Stimulated activated CD4-positive, alpha-beta T cell treated with anti-CD3 and anti-CD28 coated beads, TNF-alpha, amount 100 ng/mL, for 4 hours (primary cell): Measurements from ENCODE around the gene HSPG2.

Source experiments
- DNase-seq, 3 experiments: peaks; one replicate each; pipeline ENCODE4 v3.0.0-alpha.2; 2020; ENCODE audit warnings: low read depth in 3 of 3

HSPG2 gene

GRCh38 chr1:21863981-21864380, 73.1 kb downstream of the HSPG2 start:
- no peak for DNase-seq

GRCh38 chr1:21861602-21862429, 75.3 kb downstream of the HSPG2 start:
- DNase-seq, result no peak

GRCh38 chr1:21860971-21861370, 76.1 kb downstream of the HSPG2 start:
- no peak for DNase-seq

- no peak for DNase-seq
Measured at GRCh38 chr1:21859669-21860179, 77.4 kb downstream of the HSPG2 start.

- DNase-seq, result no peak
Measured at GRCh38 chr1:21857840-21858670, 79.1 kb downstream of the HSPG2 start.

- no peak for DNase-seq
Measured at GRCh38 chr1:21857142-21857839, 79.8 kb downstream of the HSPG2 start.

- no peak for DNase-seq
Measured at GRCh38 chr1:21855257-21856096, 81.6 kb downstream of the HSPG2 start.

- no peak for DNase-seq
Measured at GRCh38 chr1:21854751-21855131, 82.4 kb downstream of the HSPG2 start.

- no peak for DNase-seq
Measured at GRCh38 chr1:21854090-21854750, 82.9 kb downstream of the HSPG2 start.

- DNase-seq, result no peak
Measured at GRCh38 chr1:21853131-21853427, 84.0 kb downstream of the HSPG2 start.

- DNase-seq, result no peak
Measured at GRCh38 chr1:21852282-21853130, 84.6 kb downstream of the HSPG2 start.

- DNase-seq, result no peak
Measured at GRCh38 chr1:21851430-21852250, 85.5 kb downstream of the HSPG2 start.

GRCh38 chr1:21849909-21850576, 87.1 kb downstream of the HSPG2 start:
- DNase-seq, result no peak

- DNase-seq, result no peak
Measured at GRCh38 chr1:21848524-21849174, 88.5 kb downstream of the HSPG2 start.

GRCh38 chr1:21847223-21848205, 89.6 kb downstream of the HSPG2 start:
- DNase-seq, result no peak
